OCI-LY1 (cell line): Measurements from ENCODE around the gene WDR13.
"Not testable (repeated sequence)": the region's sequence is repeated elsewhere in the genome, so short reads cannot be mapped to it uniquely, and the experiment has no call there.

Experiments used
- CTCF ChIP-seq: fragments of 200-600 bp; sonication (generic), shearing (Covaris generic); IDR thresholded peaks from 2 replicates; pipeline ENCODE4 v1.5.1; 2017; ENCODE audit warnings: mild to moderate bottlenecking, antibody characterized with exemption, low read length, moderate library complexity, mixed read lengths
- EZH2 ChIP-seq: fragments of 200-600 bp; sonication (generic), shearing (Covaris generic); IDR thresholded peaks from 2 replicates; pipeline ENCODE4 v1.8.0; 2017; ENCODE audit warnings: borderline replicate concordance, mixed run types, mild to moderate bottlenecking, antibody characterized with exemption, low read length, moderate library complexity, mixed read lengths

DNA sequence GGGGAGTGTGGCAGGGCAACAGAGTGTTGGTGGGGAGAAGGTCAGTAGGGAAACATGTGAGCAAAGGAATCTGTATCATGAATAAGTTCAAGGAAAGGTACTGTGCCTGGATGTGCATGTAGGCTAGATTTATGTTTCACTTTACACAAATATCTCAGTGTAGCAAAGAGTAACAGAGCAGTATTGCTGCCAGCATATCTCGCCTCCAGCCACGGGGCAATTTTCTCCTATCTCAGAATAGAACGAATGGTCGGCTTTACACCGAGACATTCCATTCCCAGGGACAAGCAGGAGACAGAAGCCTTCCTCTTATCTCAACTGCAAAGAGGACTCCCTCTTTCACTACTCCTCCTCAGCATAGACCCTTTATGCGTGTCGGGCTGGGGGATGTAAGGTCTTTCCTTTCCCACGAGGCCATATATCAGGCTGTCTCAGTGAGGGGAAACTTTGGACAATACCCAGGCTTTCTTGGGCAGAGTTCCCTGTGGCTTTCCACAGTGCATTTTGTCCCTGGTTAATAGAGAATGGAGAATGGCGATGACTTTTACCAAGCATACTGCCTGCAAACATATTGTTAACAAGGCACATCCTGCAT lies 41.5 kb upstream of the WDR13 start:
- not testable (repeated sequence) for TF ChIP-seq CTCF, EZH2
